NCI-H510A (cell line): ENCODE data around the gene C1QTNF1.
"Not testable (repeated sequence)": the region's sequence is repeated elsewhere in the genome, so short reads cannot be mapped to it uniquely, and the experiment has no call there.

Source experiments
- DNase-seq: peaks from one replicate; lab custom pipeline; 2025; lab: John Stamatoyannopoulos, UW

C1QTNF1 gene

DNA sequence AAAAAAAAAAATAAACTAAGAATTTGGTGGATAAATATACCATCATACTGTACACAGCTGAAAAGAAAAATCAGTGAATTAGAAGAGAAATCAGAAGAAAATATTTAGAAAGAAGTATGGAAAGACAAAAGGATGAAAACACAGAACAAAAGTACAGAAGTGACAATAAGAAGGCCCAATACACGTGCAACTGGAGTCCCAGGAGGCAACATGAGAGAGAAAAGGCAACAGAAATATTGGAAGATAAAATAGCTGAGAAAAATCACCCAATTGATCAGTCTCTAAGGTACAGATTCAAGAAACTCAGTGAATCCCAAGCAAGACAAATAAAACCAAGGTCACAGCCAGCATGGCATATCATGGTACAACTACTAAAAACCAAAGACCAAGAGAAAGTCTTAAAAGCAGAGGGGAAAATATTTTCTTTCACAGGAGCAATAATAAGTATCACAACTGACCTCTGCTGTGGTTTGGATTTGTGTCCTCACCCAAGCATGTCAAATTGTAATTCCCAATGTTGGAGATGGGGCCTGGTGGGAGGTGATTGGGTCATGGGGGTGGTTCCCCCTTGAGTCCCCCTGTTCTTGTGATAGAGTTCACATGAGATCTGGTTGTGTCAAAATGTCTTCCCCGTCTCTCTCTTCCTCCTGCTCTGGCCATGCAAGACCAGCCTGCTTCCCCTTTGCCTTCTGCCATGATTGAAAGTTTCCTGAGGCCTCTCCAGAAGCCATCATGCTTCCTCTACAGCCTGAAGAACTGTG lies 30.4 kb downstream of the C1QTNF1 start:
- DNase-seq, result no peak

DNA sequence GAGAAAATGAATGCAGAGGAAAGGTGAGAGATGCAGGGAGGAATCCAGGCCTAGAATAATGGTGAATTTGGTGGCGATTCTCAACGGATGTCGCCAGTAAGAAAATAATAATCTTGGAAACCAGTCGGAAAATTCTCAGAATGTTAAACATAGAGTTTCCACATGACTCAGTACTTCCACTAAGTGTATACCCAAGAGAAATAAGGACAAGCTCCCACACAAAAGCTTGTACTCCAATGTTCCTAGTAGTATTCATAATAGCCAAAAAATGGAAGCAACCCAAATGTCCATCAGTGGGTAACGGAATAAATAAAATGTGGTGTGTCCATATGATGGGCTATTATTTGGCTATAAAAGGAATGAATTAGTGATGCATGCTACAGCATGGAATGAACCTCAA lies 31.2 kb downstream of the C1QTNF1 start:
- DNase-seq, result no peak

DNA sequence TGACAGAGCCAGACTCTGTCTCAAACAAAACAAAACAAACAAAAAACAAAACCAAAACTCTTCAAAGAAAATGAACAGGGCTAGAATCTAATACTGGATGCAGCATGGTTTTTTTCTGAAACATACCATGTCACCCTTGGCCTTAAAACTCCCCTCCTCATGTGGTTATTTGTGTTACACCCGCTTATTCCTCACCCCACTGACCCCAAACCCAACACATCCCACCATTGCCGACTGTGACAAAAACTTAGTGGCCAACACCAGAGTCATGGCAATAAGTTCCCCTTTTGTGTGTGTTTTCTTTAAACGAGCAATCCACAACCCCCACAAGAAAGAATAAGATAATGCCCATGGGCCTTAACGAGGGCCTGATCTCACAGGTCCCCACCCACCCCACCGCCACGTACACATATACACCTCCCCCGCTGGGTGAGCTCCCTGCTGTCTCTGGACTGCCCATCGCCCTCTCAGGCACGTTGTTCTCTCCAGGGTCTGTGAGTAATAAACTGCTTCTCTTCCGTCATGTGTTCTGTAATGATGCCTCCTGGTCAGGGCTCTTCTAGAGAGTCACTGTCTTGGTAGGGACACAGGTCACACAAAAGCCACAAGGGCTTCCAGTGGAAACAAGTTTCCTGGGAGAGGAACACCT lies 33.9 kb downstream of the C1QTNF1 start:
- DNase-seq, result no peak

- no peak for DNase-seq
Observed at GRCh38 chr17:79062691-79063090, 38.7 kb downstream of the C1QTNF1 start.

- no peak for DNase-seq
Observed at GRCh38 chr17:79064026-79064425, 40.1 kb downstream of the C1QTNF1 start.

GRCh38 chr17:79065105-79065670 lies 41.2 kb downstream of the C1QTNF1 start:
- DNase-seq, result no peak

DNA sequence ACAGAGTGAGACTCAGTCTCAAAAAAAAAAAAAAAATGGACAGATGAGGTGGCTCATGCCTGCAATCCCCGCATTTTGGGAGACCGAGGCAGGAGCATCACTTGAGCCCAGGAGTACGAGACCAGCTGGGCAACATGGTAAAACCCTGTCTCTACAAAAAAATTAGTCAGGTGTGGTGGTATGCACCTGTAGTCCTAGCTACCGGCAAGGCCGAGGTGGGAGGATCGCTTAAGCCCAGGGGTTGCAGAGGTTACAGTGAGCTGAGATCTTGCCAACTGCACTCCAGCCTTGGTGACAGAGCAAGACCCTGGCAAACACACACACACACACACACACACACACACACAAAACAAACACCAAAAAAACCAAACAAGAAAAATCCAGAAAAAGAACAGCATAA lies 43.0 kb downstream of the C1QTNF1 start:
- DNase-seq, result no peak

- no peak for DNase-seq
Observed at GRCh38 chr17:79070266-79070880, 46.4 kb downstream of the C1QTNF1 start.

DNA sequence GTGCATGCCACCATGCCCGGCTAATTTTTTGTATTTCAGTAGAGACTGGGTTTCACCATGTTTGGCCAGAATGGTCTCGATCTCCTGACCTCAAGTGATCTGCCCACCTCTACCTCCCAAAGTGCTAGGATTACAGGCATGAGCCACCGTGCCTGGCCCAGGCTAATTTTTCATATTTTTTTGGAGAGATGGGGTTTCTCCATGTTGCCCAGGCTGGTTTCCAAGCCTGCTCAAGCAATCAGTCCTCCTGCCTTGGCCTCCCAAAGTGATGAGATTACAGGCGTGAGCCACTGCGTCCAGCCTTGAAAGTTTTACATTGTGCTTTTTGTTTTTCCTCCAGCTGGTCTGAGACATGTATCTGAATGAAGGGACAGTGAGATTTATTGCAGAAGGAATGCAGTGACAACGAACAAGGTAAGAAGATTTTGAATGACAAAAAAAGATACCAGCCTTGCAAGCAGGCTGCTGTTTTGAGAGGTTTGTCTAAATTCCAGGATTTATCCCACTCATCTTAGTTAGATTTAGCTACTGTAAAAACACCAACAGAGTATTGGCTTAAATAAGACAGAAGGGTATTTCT lies 47.3 kb downstream of the C1QTNF1 start:
- DNase-seq, result no peak

- no peak for DNase-seq
Observed at GRCh38 chr17:79072544-79072943, 48.6 kb downstream of the C1QTNF1 start.

- no peak for DNase-seq
Observed at GRCh38 chr17:79073016-79073705, 49.2 kb downstream of the C1QTNF1 start.

DNA sequence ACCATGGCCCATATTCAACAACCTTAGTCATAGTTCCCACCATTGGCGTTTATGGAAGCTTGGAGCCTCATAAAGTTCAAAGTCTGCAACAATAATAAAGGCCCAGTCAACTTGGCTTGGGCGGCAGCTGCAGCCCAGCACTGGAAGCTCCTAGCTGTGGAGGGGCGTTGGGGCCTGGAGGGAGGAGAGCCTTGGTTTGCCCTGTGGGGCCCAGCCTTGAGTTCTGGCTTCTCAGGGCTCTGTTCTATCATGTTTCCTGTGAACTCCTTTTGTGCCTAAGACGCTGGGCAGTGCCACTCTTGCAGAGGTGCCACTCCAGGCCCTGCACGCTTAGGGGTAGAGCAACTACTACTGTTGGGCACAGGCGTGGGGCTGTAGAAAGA lies 49.7 kb downstream of the C1QTNF1 start:
- no peak for DNase-seq

DNA sequence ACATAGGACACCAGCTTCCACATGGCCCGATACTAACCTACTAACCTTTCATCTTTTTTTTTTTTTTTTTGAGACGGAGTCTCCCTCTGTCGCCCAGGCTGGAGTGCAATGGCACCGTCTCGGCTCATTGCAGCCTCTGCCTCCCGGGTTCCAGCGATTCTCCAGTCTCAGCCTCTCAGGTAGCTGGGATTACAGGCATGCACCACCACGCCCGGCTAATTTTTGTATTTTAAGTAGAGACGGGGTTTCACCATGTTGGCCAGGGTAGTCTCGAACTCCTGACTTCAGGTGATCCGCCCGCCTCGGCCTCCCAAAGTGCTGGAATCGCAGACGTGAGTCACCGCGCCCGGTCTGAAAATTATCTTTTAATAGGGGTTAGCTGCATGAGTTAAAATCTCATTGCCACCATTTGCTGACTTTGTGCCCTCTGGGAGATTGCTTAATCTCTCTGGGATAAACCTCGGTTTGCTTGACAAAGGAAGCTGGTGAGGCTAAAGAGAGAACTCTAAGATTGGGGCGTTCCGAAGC lies 50.2 kb downstream of the C1QTNF1 start:
- not testable (repeated sequence) for DNase-seq

DNA sequence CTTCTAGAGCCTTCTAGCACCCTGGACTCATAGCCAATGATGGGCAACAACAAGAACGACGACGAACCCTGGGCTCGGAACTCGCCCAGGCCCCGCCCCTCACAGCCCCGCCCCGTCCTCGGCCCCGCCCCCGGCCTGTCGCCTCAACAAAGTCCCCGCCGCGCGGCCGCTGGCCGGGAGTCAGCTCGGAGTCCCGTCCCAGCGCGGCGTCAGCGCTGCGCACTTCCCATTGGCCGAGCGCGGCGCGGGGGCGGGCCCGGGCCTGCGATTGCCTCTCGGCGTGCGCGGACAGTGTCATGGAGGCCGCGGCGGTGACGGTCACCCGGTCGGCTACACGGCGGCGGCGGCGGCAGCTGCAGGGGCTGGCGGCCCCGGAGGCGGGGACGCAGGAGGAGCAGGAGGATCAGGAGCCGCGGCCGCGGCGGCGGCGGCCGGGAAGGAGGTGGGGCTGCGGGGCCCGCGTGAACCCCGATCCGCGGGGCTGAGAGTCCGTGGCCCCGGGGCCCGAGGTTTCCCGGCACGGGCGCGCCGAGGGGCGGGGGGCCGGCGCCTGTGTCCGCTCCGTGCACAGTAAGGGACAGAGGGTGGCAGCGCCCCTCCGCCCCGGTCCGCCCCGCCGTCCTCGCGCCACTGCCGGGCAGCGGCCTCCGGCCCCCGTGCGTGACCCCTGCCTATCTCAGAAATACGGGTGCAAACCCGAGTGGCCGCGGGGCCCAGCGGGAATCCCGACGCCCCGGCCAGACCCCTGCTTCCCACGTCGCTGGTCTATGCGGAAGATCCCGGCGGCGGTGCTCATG lies 50.9 kb downstream of the C1QTNF1 start, which contains the start of gene ENGASE:
Gene ENGASE (plus strand): TSS at position 176 of the 797 bp plus-strand sequence. CDS start 121 bp downstream, at position 297.
- DNase-seq, result peak; percentile 94

GRCh38 chr17:79075446-79075750 lies 51.4 kb downstream of the C1QTNF1 start:
- DNase-seq, result no peak

GRCh38 chr17:79075861-79076406 lies 52.0 kb downstream of the C1QTNF1 start:
- DNase-seq, result no peak

DNA sequence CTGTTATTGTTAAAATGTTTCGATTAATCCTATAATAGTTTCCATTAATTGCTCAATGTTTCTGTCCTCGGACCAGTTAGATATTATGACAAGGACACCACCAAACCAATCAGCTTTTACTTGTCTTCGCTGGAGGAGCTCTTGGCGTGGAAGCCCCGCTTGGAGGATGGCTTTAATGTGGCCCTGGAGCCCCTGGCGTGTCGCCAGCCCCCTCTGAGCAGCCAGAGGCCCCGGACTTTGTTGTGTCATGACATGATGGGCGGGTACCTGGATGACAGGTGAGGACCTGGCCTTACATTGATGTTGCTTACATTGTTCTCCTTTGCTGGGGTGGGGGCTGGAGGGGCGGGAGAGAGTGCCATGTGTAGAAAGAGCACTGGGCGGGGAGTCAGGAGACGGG lies 53.6 kb downstream of the C1QTNF1 start:
- no peak for DNase-seq

DNA sequence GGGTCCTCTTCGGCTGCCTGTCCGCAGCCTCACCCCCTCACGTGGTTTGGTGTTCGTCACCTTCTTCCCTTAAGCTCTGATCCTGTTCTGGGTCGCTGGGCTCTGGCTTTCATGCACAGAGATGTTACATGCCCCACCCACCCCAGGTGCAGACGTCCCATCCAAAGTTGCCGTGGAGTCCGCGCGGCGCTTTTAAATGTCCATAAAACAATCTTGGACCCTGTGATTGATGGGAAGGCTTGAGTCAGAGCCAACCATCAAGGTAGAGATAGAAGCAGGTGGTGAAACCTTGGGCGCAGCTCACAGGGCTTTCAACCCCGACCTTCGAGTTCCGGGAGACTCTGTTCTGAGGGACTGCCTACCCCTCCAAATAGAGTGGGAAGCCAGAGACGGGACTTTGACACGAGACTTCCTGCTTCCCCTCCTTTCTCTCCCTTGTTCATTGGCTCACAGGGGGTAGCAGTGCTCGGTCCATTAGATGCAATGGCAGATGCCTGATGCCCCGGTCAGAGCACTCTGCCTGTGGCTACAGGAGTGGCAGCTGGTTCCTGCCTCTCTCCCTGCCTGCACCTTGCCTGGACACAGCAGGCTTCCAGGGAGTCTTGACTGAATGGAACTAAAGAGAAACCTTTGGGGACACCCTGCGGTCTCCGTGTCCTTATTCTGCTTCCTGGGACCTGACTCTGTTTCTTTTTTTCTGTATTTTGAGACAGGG lies 54.7 kb downstream of the C1QTNF1 start:
- DNase-seq, result no peak

DNA sequence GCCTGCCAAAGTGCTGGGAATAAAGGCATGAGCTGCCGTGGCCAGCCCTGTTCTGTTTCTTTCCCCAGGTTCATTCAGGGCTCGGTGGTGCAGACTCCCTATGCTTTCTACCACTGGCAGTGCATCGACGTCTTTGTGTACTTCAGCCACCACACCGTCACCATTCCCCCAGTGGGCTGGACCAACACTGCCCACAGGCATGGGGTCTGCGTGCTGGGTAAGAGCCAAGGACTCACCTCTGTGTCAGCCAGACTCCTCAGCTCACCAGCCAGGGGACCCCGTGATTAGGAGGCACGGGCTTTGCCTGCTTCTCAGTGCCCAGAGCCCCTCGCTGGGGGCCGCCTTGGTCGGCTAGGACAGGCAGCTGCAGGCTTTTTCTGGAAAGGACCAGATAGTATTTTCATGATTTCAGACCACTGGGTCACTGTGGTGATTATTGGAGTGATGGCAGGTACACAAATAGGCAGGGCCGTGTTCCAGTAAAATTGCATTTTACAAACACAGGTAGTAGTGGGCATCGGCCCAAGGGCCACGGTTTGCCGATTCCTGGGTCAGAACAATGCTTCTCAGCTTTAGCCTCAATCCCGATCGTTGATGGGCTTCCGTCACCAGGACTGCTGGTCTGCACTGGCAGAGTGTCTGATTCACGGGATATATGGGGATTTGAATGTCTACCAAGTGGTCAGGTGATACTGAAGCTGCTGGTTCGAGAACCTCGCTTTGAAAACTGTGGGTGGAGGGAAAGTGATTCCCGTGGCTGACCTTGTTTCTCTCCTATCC lies 55.6 kb downstream of the C1QTNF1 start:
- no peak for DNase-seq
